HepG2 (cell line): ENCODE data around the gene ADCY6. TPM values are rescaled to one million over a fixed set of nuclear protein-coding genes. Genes with fewer than 3 reads are reported as not detected.
A peak's percentile ranks its signal among the peaks of the same experiment; 100 is the strongest.

Experiments used
- ADNP ChIP-seq: sonication (generic); formaldehyde crosslinking; IDR thresholded peaks from 2 replicates; pipeline ENCODE4 v1.4.0; 2020; ENCODE audit warnings: missing genetic modification reagents
- AHR ChIP-seq: IDR thresholded peaks from 2 replicates; pipeline ENCODE4 v1.6.1; 2018; ENCODE audit warnings: missing genetic modification reagents, missing compliant biosample characterization
- CHD2 ChIP-seq: IDR thresholded peaks from 2 replicates; pipeline ENCODE4 v1.6.1; 2011; ENCODE audit warnings: low read depth, low read length, improper control_type of control experiment
- EHMT2 ChIP-seq: fragments of 200-600 bp; sonication (generic); IDR thresholded peaks from 2 replicates; pipeline ENCODE4 v1.7.0; 2017; ENCODE audit warnings: antibody characterized with exemption, low read depth, low read length, borderline replicate concordance
- MLLT10 ChIP-seq: sonication (generic); formaldehyde crosslinking; IDR thresholded peaks from 2 replicates; pipeline ENCODE4 v1.4.0; 2020; ENCODE audit warnings: missing genetic modification reagents
- MZF1 ChIP-seq: sonication (generic); formaldehyde crosslinking; IDR thresholded peaks from 2 replicates; pipeline ENCODE4 v1.8.1; 2023; ENCODE audit warnings: mild to moderate bottlenecking, missing genetic modification reagents, borderline replicate concordance
- NFKB2 ChIP-seq: sonication (generic); formaldehyde crosslinking; IDR thresholded peaks from 2 replicates; pipeline ENCODE4 v1.4.0; 2020; ENCODE audit warnings: missing genetic modification reagents, borderline replicate concordance
- NPAS2 ChIP-seq: sonication (generic); formaldehyde crosslinking; IDR thresholded peaks from 2 replicates; pipeline ENCODE4 v1.8.0; 2022; ENCODE audit warnings: mild to moderate bottlenecking, missing genetic modification reagents, borderline replicate concordance
- ONECUT2 ChIP-seq: sonication (generic); formaldehyde crosslinking; IDR thresholded peaks from 2 replicates; pipeline ENCODE4 v1.4.0; 2020; ENCODE audit warnings: missing genetic modification reagents
- POLR2AphosphoS5 ChIP-seq: IDR thresholded peaks from 2 replicates; pipeline ENCODE4 v1.6.1; 2012; ENCODE audit warnings: low read depth, low read length
- RAD21 ChIP-seq: fragments of 450-650 bp; formaldehyde crosslinking; IDR thresholded peaks from 2 replicates; pipeline ENCODE4 v1.5.0; 2020; ENCODE audit warnings: mild to moderate bottlenecking
- REXO4 ChIP-seq: sonication (generic); formaldehyde crosslinking; IDR thresholded peaks from 2 replicates; pipeline ENCODE4 v1.8.0; 2022; ENCODE audit warnings: missing genetic modification reagents, mild to moderate bottlenecking, borderline replicate concordance
- STAT5B ChIP-seq: sonication (generic); formaldehyde crosslinking; IDR thresholded peaks from 2 replicates; pipeline ENCODE4 v1.4.0; 2020; ENCODE audit warnings: missing genetic modification reagents
- TCF7 ChIP-seq: sonication (generic); IDR thresholded peaks from 2 replicates; pipeline ENCODE4 v1.6.1; 2016; ENCODE audit warnings: antibody characterized with exemption, low read depth
- TOPORS ChIP-seq: sonication (generic); formaldehyde crosslinking; IDR thresholded peaks from 2 replicates; pipeline ENCODE4 v1.8.0; 2023; ENCODE audit warnings: mild to moderate bottlenecking, missing genetic modification reagents
- ZBTB21 ChIP-seq: sonication (generic); formaldehyde crosslinking; IDR thresholded peaks from 2 replicates; pipeline ENCODE4 v1.4.0; 2020; ENCODE audit warnings: missing genetic modification reagents
- ZBTB39 ChIP-seq: sonication (generic); formaldehyde crosslinking; IDR thresholded peaks from 2 replicates; pipeline ENCODE4 v1.5.0; 2020; ENCODE audit warnings: missing genetic modification reagents
- ZFP36L1 ChIP-seq: sonication (generic); formaldehyde crosslinking; IDR thresholded peaks from 2 replicates; pipeline ENCODE4 v1.8.0; 2022; ENCODE audit warnings: mild to moderate bottlenecking, missing genetic modification reagents, moderate library complexity
- ZFP41 ChIP-seq: sonication (generic); formaldehyde crosslinking; IDR thresholded peaks from 2 replicates; pipeline ENCODE4 v1.4.0; 2020; ENCODE audit warnings: mild to moderate bottlenecking, missing genetic modification reagents, borderline replicate concordance
- ZFP62 ChIP-seq: sonication (generic); formaldehyde crosslinking; IDR thresholded peaks from 2 replicates; pipeline ENCODE4 v1.4.0; 2020; ENCODE audit warnings: missing genetic modification reagents
- ZNF281 ChIP-seq: sonication (generic); formaldehyde crosslinking; IDR thresholded peaks from 2 replicates; pipeline ENCODE4 v1.4.0; 2020; ENCODE audit warnings: missing genetic modification reagents, borderline replicate concordance
- ZNF282 ChIP-seq: fragments of 450-650 bp; IDR thresholded peaks from 2 replicates; pipeline ENCODE4 v1.6.1; 2018; ENCODE audit not compliant: partially characterized antibody
- ZNF33B ChIP-seq: sonication (generic); formaldehyde crosslinking; IDR thresholded peaks from 2 replicates; pipeline ENCODE4 v1.5.1; 2020; ENCODE audit warnings: mild to moderate bottlenecking, missing genetic modification reagents
- ZNF382 ChIP-seq: sonication (generic); formaldehyde crosslinking; IDR thresholded peaks from 2 replicates; pipeline ENCODE4 v1.5.0; 2020; ENCODE audit warnings: missing genetic modification reagents, mild to moderate bottlenecking, borderline replicate concordance
- ZNF605 ChIP-seq: sonication (generic); formaldehyde crosslinking; IDR thresholded peaks from 2 replicates; pipeline ENCODE4 v1.8.0; 2022; ENCODE audit warnings: mild to moderate bottlenecking, missing genetic modification reagents
- ZNF704 ChIP-seq: sonication (generic); formaldehyde crosslinking; IDR thresholded peaks from 2 replicates; pipeline ENCODE4 v1.8.1; 2023; ENCODE audit warnings: mild to moderate bottlenecking, inconsistent platforms, moderate library complexity, missing genetic modification reagents, borderline replicate concordance
- polyA plus RNA-seq, 8 experiments: library from polyadenylated mRNA; depleted of rRNA in 3 of 8; stranded (reverse) in 7 of 8; unstranded in 1 of 8; fragments of >200 nt; fragmentation: Illumina TruSeq in 4 of 8; extraction: Trizol in 4 of 8; gene quantifications; 2 replicates each; pipeline versions ENCODE4 v1.2.1 to v1.2.3, GENCODE V29; 2011 to 2016; ENCODE audit warnings: low read depth in 4 of 8, missing spikeins in 1 of 8, mixed read lengths in 1 of 8; ENCODE audit not compliant: insufficient read depth in 1 of 8
- total RNA-seq, 5 experiments: library from RNA; depleted of rRNA; stranded (reverse); fragments of >200 nt; fragmentation: Illumina TruSeq; extraction: Trizol; gene quantifications; 2 replicates each; pipeline ENCODE4 v1.2.3, GENCODE V29; 2016; ENCODE audit warnings: low read depth in 1 of 5

Gene ADCY6
- total and polyA plus RNA-seq, 2 of the 13 experiments (the other 11 are each of a cell fraction or from before 2014, with no cell fraction given): 10.6 to 11.8 TPM

GRCh38 chr12:48814262-48815125 lies 25.6 kb upstream of the ADCY6 start (continued):
- TF ChIP-seq ZNF281 (CRISPR knock-in tag) (no peak), ZNF33B (CRISPR knock-in tag) (no peak), ZNF704 (CRISPR knock-in tag) (peak; percentile 70; the same call in 1 of the 2 replicates), REXO4 (CRISPR knock-in tag) (no peak), NFKB2 (peak; percentile 23; the same call in 1 of the 2 replicates), CHD2 (no peak), ADNP (0 out of 2 replicates have a peak, but pooled peaks have one; percentile 73), AHR (CRISPR knock-in tag) (no peak), ZBTB21 (no peak), RAD21 (peak; percentile 82), EHMT2 (no peak), NPAS2 (CRISPR knock-in tag) (no peak), TOPORS (CRISPR knock-in tag) (no peak), ONECUT2 (no peak), MZF1 (CRISPR knock-in tag) (no peak), STAT5B (CRISPR knock-in tag) (no peak), MLLT10 (CRISPR knock-in tag) (no peak), ZNF605 (CRISPR knock-in tag) (no peak), ZNF382 (CRISPR knock-in tag) (no peak), POLR2AphosphoS5 (no peak), ZFP41 (CRISPR knock-in tag) (peak; percentile 46; the same call in 1 of the 2 replicates), ZBTB39 (no peak), ZFP36L1 (CRISPR knock-in tag) (no peak), TCF7 (no peak), ZFP62 (CRISPR knock-in tag) (no peak), ZNF282 (no peak)
